Breast epithelium (tissue), 3 donors: Measurements from ENCODE around the gene OR6C76.

Experiments
- POLR2A ChIP-seq: fragments of 450-650 bp; IDR thresholded peaks from one replicate; pipeline ENCODE4 v1.6.1; 2016; ENCODE audit warnings: antibody characterized with exemption, mild to moderate bottlenecking, moderate library complexity
- TF ChIP-seq, protein P1 (sequence below), 3 donors: fragments of 450-650 bp; IDR thresholded peaks; one replicate each; pipeline ENCODE4 v1.5.1; 2016 to 2017; ENCODE audit warnings: antibody characterized with exemption in 3 of 3, mild to moderate bottlenecking in 3 of 3, moderate library complexity in 3 of 3

- TF ChIP-seq, protein P1, sequence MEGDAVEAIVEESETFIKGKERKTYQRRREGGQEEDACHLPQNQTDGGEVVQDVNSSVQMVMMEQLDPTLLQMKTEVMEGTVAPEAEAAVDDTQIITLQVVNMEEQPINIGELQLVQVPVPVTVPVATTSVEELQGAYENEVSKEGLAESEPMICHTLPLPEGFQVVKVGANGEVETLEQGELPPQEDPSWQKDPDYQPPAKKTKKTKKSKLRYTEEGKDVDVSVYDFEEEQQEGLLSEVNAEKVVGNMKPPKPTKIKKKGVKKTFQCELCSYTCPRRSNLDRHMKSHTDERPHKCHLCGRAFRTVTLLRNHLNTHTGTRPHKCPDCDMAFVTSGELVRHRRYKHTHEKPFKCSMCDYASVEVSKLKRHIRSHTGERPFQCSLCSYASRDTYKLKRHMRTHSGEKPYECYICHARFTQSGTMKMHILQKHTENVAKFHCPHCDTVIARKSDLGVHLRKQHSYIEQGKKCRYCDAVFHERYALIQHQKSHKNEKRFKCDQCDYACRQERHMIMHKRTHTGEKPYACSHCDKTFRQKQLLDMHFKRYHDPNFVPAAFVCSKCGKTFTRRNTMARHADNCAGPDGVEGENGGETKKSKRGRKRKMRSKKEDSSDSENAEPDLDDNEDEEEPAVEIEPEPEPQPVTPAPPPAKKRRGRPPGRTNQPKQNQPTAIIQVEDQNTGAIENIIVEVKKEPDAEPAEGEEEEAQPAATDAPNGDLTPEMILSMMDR (IDR thresholded peaks at IDR 0.05), result no peak
- TF ChIP-seq POLR2A, result no peak
These were observed 5.6 kb upstream of the OR6C76 start for GRCh38 chr12:55420307-55420962.
